Panc1 (cell line): ENCODE measurements around the gene GNAO1. TPM values are rescaled to one million over a fixed set of nuclear protein-coding genes. Genes with fewer than 3 reads are reported as not detected.
A peak's percentile ranks its signal among the peaks of the same experiment; 100 is the strongest.

Experiments
- ATAC-seq: fragments of 200-7000 bp; cut with Tn5 transposase; 2 replicates; pipeline ENCODE4 v1.9.1; 2020; ENCODE audit warnings: mild to moderate bottlenecking, moderate library complexity
- BruUV-seq: library from RNA; stranded (reverse); fragments of 400-500 nt; replicated peaks from 2 replicates; lab custom pipeline; 2021; lab: Mats Ljungman, UMichigan
- CTCF ChIA-PET: fragments of 300-600 bp; sonication (Branson Sonifier 250); formaldehyde crosslinking; loops from one replicate; lab custom pipeline; 2022; ENCODE audit warnings: antibody characterized with exemption; lab: Charles Lee
- POLR2A ChIA-PET: fragments of 300-600 bp; sonication (Branson Sonifier 250); formaldehyde crosslinking; loops from one replicate; lab custom pipeline; 2022; ENCODE audit warnings: antibody characterized with exemption; lab: Charles Lee
- DNase-seq: peaks from one replicate; pipeline ENCODE4 v3.0.0-alpha.2; 2010; ENCODE audit warnings: low read depth, low spot score
- H3K27ac ChIP-seq: 2 replicates; pipeline ENCODE4 v1.5.1; 2011; ENCODE audit warnings: mild to moderate bottlenecking, low read length, inconsistent platforms
- H3K27me3 ChIP-seq: fragments of 200-500 bp; sonication (Bioruptor generic); 2 replicates; pipeline ENCODE4 v1.6.0; 2014; ENCODE audit warnings: low read length, inconsistent platforms; ENCODE audit not compliant: control insufficient read depth, insufficient read depth
- H3K36me3 ChIP-seq: fragments of 200-500 bp; sonication (Bioruptor generic); 2 replicates; pipeline ENCODE4 v1.5.1; 2014; ENCODE audit warnings: inconsistent platforms, mild to moderate bottlenecking, low read length, moderate library complexity; ENCODE audit not compliant: control insufficient read depth, insufficient read depth
- H3K4me1 ChIP-seq: 2 replicates; pipeline ENCODE4 v1.5.1; 2011; ENCODE audit warnings: inconsistent platforms, mild to moderate bottlenecking, low read length, moderate library complexity; ENCODE audit not compliant: control insufficient read depth, insufficient read depth
- H3K4me3 ChIP-seq, 2 experiments: 2 replicates each; pipeline ENCODE4 v1.5.1; 2011 to 2012; ENCODE audit warnings: low read depth in 2 of 2, low read length in 2 of 2, mild to moderate bottlenecking in 2 of 2, inconsistent platforms in 1 of 2, moderate library complexity in 1 of 2
- H3K9me3 ChIP-seq: fragments of 200-500 bp; sonication (Bioruptor generic); 2 replicates; pipeline ENCODE4 v1.5.1; 2014; ENCODE audit warnings: low read depth, mild to moderate bottlenecking, inconsistent platforms, low read length, moderate library complexity; ENCODE audit not compliant: control insufficient read depth, insufficient read depth
- POLR2AphosphoS5 ChIP-seq: IDR thresholded peaks from 2 replicates; pipeline ENCODE4 v1.6.1; 2012; ENCODE audit warnings: mild to moderate bottlenecking, low read depth, low read length, moderate library complexity
- SIN3A ChIP-seq: IDR thresholded peaks from 2 replicates; pipeline ENCODE4 v1.6.1; 2012; ENCODE audit warnings: low read depth, mild to moderate bottlenecking, low read length, moderate library complexity, borderline replicate concordance; ENCODE audit not compliant: insufficient read depth
- TCF7L2 ChIP-seq: IDR thresholded peaks from 2 replicates; pipeline ENCODE4 v1.6.1; 2011; ENCODE audit warnings: mild to moderate bottlenecking, low read depth, low read length, inconsistent platforms
- in situ Hi-C: cut with HindIII; loops from 2 replicates; pipeline ENCODE4 v1.10.0; 2016; ENCODE audit warnings: low sequenced_read_pairs, low pct_unique_long_range_greater_than_20kb
- intact Hi-C: fragments of 100-400 bp; cut with micrococcal nuclease; formaldehyde crosslinking; loops from one replicate; pipeline ENCODE4 v1.10.0; 2022; ENCODE audit not compliant: unreplicated experiment
- total RNA-seq: library from RNA; stranded (reverse); gene quantifications from one replicate; pipeline ENCODE4 v1.2.1, GENCODE V29; 2021; ENCODE audit not compliant: unreplicated experiment
- TF ChIP-seq, protein P1 (sequence below), 2 experiments: IDR thresholded peaks; 2 replicates each; pipeline ENCODE4 v1.6.1; 2011 to 2012; ENCODE audit warnings: low read depth in 2 of 2, control low read depth in 1 of 2, low read length in 1 of 2, mild to moderate bottlenecking in 1 of 2, moderate library complexity in 1 of 2; ENCODE audit not compliant: insufficient read depth in 1 of 2
- TF ChIP-seq, protein P2 (sequence below): fragments of 450-650 bp; IDR thresholded peaks from 2 replicates; pipeline ENCODE4 v1.5.1; 2017; ENCODE audit warnings: mild to moderate bottlenecking

GNAO1 gene
- total RNA-seq, 1 experiment from 2014 or later, result 33.4 TPM

DNA sequence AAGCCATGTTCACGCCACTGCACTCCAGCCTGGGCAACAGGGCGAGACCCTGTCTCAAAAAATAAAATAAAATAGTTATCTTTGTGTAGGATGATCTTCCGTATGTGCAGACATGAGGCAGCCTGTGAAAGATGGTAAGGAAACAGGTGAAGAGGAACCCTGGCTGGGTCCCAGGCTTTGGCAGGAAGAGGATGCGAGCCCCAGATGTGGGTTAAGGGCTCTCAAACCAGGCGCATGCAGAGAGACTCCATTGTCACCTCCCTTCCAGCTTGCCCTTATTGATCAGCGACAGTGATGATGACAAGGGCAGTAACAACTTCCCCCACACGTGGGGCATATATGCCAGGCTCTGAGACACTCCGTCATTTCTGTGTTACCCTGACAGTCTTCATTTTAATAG is 106.8 kb downstream of the GNAO1 start:
- Histone ChIP-seq H3K4me3 (no peak overlapping the region), H3K9me3 (no peaks in the 10 kb centered on the region), H3K36me3 (no peaks in the 10 kb centered on the region), H3K4me1 (no peaks in the 10 kb centered on the region), H3K27me3 (no peaks in the 10 kb centered on the region), H3K27ac (no peak overlapping the region)
- ChIA-PET CTCF (no interaction called here), POLR2A (interaction anchor here (0.6 kb wide), 1 partner anchor 270 kb away, joined by 5 read pairs; no protein-coding TSS in a partner anchor)
- no TSS peak for BruUV-seq
- TF ChIP-seq SIN3A (no peak), POLR2AphosphoS5 (no peak), TCF7L2 (no peak)
- TF ChIP-seq, protein P1, sequence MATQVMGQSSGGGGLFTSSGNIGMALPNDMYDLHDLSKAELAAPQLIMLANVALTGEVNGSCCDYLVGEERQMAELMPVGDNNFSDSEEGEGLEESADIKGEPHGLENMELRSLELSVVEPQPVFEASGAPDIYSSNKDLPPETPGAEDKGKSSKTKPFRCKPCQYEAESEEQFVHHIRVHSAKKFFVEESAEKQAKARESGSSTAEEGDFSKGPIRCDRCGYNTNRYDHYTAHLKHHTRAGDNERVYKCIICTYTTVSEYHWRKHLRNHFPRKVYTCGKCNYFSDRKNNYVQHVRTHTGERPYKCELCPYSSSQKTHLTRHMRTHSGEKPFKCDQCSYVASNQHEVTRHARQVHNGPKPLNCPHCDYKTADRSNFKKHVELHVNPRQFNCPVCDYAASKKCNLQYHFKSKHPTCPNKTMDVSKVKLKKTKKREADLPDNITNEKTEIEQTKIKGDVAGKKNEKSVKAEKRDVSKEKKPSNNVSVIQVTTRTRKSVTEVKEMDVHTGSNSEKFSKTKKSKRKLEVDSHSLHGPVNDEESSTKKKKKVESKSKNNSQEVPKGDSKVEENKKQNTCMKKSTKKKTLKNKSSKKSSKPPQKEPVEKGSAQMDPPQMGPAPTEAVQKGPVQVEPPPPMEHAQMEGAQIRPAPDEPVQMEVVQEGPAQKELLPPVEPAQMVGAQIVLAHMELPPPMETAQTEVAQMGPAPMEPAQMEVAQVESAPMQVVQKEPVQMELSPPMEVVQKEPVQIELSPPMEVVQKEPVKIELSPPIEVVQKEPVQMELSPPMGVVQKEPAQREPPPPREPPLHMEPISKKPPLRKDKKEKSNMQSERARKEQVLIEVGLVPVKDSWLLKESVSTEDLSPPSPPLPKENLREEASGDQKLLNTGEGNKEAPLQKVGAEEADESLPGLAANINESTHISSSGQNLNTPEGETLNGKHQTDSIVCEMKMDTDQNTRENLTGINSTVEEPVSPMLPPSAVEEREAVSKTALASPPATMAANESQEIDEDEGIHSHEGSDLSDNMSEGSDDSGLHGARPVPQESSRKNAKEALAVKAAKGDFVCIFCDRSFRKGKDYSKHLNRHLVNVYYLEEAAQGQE (IDR thresholded peaks at IDR 0.05; ENCODE audit: insufficient read depth in 1 of 2, low read depth in 2 of 2, low read length in 1 of 2), result no peak
- TF ChIP-seq, protein P2, sequence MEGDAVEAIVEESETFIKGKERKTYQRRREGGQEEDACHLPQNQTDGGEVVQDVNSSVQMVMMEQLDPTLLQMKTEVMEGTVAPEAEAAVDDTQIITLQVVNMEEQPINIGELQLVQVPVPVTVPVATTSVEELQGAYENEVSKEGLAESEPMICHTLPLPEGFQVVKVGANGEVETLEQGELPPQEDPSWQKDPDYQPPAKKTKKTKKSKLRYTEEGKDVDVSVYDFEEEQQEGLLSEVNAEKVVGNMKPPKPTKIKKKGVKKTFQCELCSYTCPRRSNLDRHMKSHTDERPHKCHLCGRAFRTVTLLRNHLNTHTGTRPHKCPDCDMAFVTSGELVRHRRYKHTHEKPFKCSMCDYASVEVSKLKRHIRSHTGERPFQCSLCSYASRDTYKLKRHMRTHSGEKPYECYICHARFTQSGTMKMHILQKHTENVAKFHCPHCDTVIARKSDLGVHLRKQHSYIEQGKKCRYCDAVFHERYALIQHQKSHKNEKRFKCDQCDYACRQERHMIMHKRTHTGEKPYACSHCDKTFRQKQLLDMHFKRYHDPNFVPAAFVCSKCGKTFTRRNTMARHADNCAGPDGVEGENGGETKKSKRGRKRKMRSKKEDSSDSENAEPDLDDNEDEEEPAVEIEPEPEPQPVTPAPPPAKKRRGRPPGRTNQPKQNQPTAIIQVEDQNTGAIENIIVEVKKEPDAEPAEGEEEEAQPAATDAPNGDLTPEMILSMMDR, result no peak
- no peak for DNase-seq
- intact Hi-C loops (loop anchor here (10.0 kb wide), 1 partner anchor 243 kb away; no protein-coding TSS in a partner anchor), in situ Hi-C loops (no loop called here)
- no peak for ATAC-seq

DNA sequence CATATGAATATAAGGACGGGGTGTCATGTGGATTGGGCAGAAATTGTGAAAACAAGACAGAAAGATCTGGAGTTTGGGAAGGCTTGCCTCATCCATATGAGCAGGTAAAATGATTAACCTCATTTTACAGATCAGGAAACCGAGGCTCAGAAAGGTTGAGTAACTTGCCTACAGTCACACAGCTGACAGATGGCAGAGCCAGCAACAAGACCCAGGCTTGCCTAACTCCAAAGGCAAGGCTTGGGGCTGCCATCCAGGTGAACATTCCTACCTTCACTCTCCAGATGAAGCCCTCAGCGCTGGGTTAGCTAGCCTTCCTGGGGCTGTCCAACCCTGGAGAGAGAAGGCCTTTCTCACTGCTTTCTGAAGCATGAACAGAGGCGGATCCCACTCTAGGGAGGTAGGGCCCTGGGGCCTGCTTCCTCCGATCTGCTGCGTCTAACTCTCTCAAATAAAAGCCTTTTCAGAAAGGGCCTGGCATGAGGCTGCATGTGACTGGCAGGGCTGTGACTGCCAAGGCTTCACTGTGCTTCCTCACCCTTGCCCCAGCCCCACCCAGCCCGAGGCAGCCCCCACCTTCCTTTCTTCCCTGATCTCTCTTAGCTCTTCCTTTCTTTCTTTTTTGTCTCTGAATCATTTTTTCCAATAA is 107.8 kb downstream of the GNAO1 start:
- intact Hi-C loops, result loop anchor here (10.0 kb wide), 1 partner anchor 244 kb away; no protein-coding TSS in a partner anchor
- no TSS peak for BruUV-seq
- Histone ChIP-seq H3K4me3 (no peak overlapping the region), H3K36me3 (no peaks in the 10 kb centered on the region), H3K27ac (no peak overlapping the region), H3K9me3 (no peaks in the 10 kb centered on the region), H3K27me3 (no peaks in the 10 kb centered on the region), H3K4me1 (no peaks in the 10 kb centered on the region)
- ATAC-seq, result peak; percentile 35; the same call in 1 of the 2 replicates
- DNase-seq, result no peak
- ChIA-PET CTCF (no interaction called here), POLR2A (no interaction called here)
- in situ Hi-C loops, result no loop called here
- TF ChIP-seq, protein P1 (IDR thresholded peaks at IDR 0.05; ENCODE audit: insufficient read depth in 1 of 2, low read depth in 2 of 2, low read length in 1 of 2), result no peak
